HCT116 (cell line): Measurements from ENCODE around the gene PPP6R3. TPM values are rescaled to one million over a fixed set of nuclear protein-coding genes. Genes with fewer than 3 reads are reported as not detected.

Experiments used
- ATAC-seq: fragments of 200-7000 bp; cut with Tn5 transposase; 2 replicates; pipeline ENCODE4 v1.9.1; 2020; ENCODE audit warnings: mild to moderate bottlenecking, moderate library complexity
- BruUV-seq: library from RNA; stranded (reverse); fragments of 400-500 nt; replicated peaks from 2 replicates; lab custom pipeline; 2021; lab: Mats Ljungman, UMichigan
- CTCF ChIA-PET: fragments of 300-600 bp; sonication (Branson Sonifier 250); formaldehyde crosslinking; loops from one replicate; lab custom pipeline; 2021; ENCODE audit warnings: antibody characterized with exemption; lab: Charles Lee
- POLR2A ChIA-PET: fragments of 300-600, 350-600 bp; sonication (Branson Sonifier 250); formaldehyde crosslinking; loops from one replicate; lab custom pipeline; 2021; ENCODE audit warnings: antibody characterized with exemption; lab: Charles Lee
- RAD21 ChIA-PET, 2 experiments: fragments of 300-600 bp; sonication (Branson Sonifier 250); formaldehyde crosslinking; loops; one replicate each; lab custom pipeline; 2023; ENCODE audit warnings: low total read pairs in 2 of 2; ENCODE audit not compliant: uncharacterized antibody in 2 of 2, unreplicated experiment in 2 of 2, low non-redundant PET in 1 of 2; lab: Charles Lee
- DNase-seq: peaks from one replicate; pipeline ENCODE4 v3.0.0-alpha.2; 2010; ENCODE audit warnings: low read depth, low spot score
- H2AFZ ChIP-seq: fragments of 200-600 bp; shearing (Covaris generic), sonication (generic); 2 replicates; pipeline ENCODE4 v1.6.1; 2017; ENCODE audit warnings: low read depth, mixed run types, mixed read lengths, antibody characterized with exemption, low read length; ENCODE audit not compliant: poor library complexity, severe bottlenecking
- H3K27ac ChIP-seq: 2 replicates; pipeline ENCODE4 v1.5.1; 2012; ENCODE audit warnings: low read depth, low read length
- H3K27me3 ChIP-seq: fragments of 200-600 bp; sonication (generic); 2 replicates; pipeline ENCODE4 v1.6.1; 2016; ENCODE audit warnings: mixed run types, low read length, mixed read lengths; ENCODE audit not compliant: insufficient read depth
- H3K36me3 ChIP-seq, 2 experiments: fragments of 200-500 bp in 1 of 2; fragments of 200-600 bp in 1 of 2; sonication (Bioruptor generic) in 1 of 2; sonication (generic) in 1 of 2; 2 replicates each; pipeline versions ENCODE4 v1.5.1 to v1.6.1; 2014 to 2016; ENCODE audit warnings: low read length in 2 of 2, inconsistent platforms in 1 of 2, mixed read lengths in 1 of 2, mixed run types in 1 of 2; ENCODE audit not compliant: insufficient read depth in 2 of 2, control insufficient read depth in 1 of 2
- H3K4me1 ChIP-seq, 2 experiments: fragments of 200-600 bp in 1 of 2; sonication (generic) in 1 of 2; 2 replicates each; pipeline versions ENCODE4 v1.5.1 to v1.6.1; 2012 to 2017; ENCODE audit warnings: low read length in 2 of 2, inconsistent platforms in 1 of 2, mild to moderate bottlenecking in 1 of 2, mixed read lengths in 1 of 2, mixed run types in 1 of 2, moderate library complexity in 1 of 2; ENCODE audit not compliant: insufficient read depth in 2 of 2, control insufficient read depth in 1 of 2
- H3K4me2 ChIP-seq: fragments of 200-600 bp; sonication (generic); 2 replicates; pipeline ENCODE4 v1.6.1; 2017; ENCODE audit warnings: mixed run types, low read length, mixed read lengths
- H3K4me3 ChIP-seq, 2 experiments: fragments of 200-600 bp in 1 of 2; sonication (generic) in 1 of 2; replicated peaks in 1 of 2; 2 replicates each; pipeline ENCODE4 v1.5.1; 2011 to 2016; ENCODE audit warnings: low read length in 2 of 2, control low read depth in 1 of 2, low read depth in 1 of 2, mild to moderate bottlenecking in 1 of 2, mixed read lengths in 1 of 2, mixed run types in 1 of 2
- H3K79me2 ChIP-seq: fragments of 200-600 bp; sonication (generic); 2 replicates; pipeline ENCODE4 v1.6.1; 2017; ENCODE audit warnings: mild to moderate bottlenecking, mixed run types, low read length, moderate library complexity, mixed read lengths; ENCODE audit not compliant: insufficient read depth
- H3K9ac ChIP-seq: fragments of 200-600 bp; sonication (generic); 2 replicates; pipeline ENCODE4 v1.6.1; 2016; ENCODE audit warnings: low read length, mixed read lengths
- H3K9me2 ChIP-seq: fragments of 200-600 bp; sonication (generic), shearing (Covaris generic); 2 replicates; pipeline ENCODE4 v1.6.1; 2017; ENCODE audit warnings: mixed run types, mild to moderate bottlenecking, moderate library complexity; ENCODE audit not compliant: insufficient read depth
- H3K9me3 ChIP-seq, 2 experiments: fragments of 200-500 bp in 1 of 2; fragments of 200-600 bp in 1 of 2; sonication (Bioruptor generic) in 1 of 2; sonication (generic) in 1 of 2; 2 replicates each; pipeline ENCODE4 v1.6.1; 2014 to 2017; ENCODE audit warnings: low read length in 2 of 2, mixed read lengths in 2 of 2, inconsistent platforms in 1 of 2, low read depth in 1 of 2, mild to moderate bottlenecking in 1 of 2, mixed run types in 1 of 2, moderate library complexity in 1 of 2; ENCODE audit not compliant: control insufficient read depth in 1 of 2, insufficient read depth in 1 of 2
- H4K20me1 ChIP-seq: fragments of 200-600 bp; sonication (generic), shearing (Covaris generic); 2 replicates; pipeline ENCODE4 v1.6.1; 2017; ENCODE audit warnings: mixed run types, mild to moderate bottlenecking, moderate library complexity; ENCODE audit not compliant: insufficient read depth
- ATF3 ChIP-seq: IDR thresholded peaks from 2 replicates; pipeline ENCODE4 v1.6.1; 2012
- CBX3 ChIP-seq: IDR thresholded peaks from 2 replicates; pipeline ENCODE4 v1.6.1; 2012; ENCODE audit warnings: low read depth
- ELF1 ChIP-seq: IDR thresholded peaks from 2 replicates; pipeline ENCODE4 v1.6.1; 2012; ENCODE audit warnings: low read depth, borderline replicate concordance
- EZH2phosphoT487 ChIP-seq: fragments of 200-600 bp; IDR thresholded peaks from 2 replicates; pipeline ENCODE4 v1.6.1; 2018; ENCODE audit warnings: antibody characterized with exemption, borderline replicate concordance
- POLR2A ChIP-seq: IDR thresholded peaks from 2 replicates; pipeline ENCODE4 v1.7.0; 2011; ENCODE audit warnings: borderline replicate concordance; ENCODE audit not compliant: insufficient read depth, insufficient read length; ENCODE audit errors: extremely low read depth
- POLR2AphosphoS5 ChIP-seq: IDR thresholded peaks from 2 replicates; pipeline ENCODE4 v1.6.1; 2011; ENCODE audit warnings: mild to moderate bottlenecking, low read depth, low read length, moderate library complexity
- RAD21 ChIP-seq: IDR thresholded peaks from 2 replicates; pipeline ENCODE4 v1.6.1; 2012; ENCODE audit warnings: low read depth, mild to moderate bottlenecking
- REST ChIP-seq: IDR thresholded peaks from 2 replicates; pipeline ENCODE4 v1.6.1; 2012; ENCODE audit warnings: low read depth
- SRF ChIP-seq: IDR thresholded peaks from 2 replicates; pipeline ENCODE4 v1.6.1; 2012; ENCODE audit warnings: low read depth
- TCF7L2 ChIP-seq: IDR thresholded peaks from 2 replicates; pipeline ENCODE4 v1.7.0; 2011; ENCODE audit warnings: borderline replicate concordance, inconsistent platforms; ENCODE audit not compliant: insufficient read depth, insufficient read length; ENCODE audit errors: extremely low read depth
- ZBTB33 ChIP-seq: IDR thresholded peaks from 2 replicates; pipeline ENCODE4 v1.6.1; 2011; ENCODE audit warnings: mild to moderate bottlenecking, low read length, moderate library complexity; ENCODE audit not compliant: insufficient replicate concordance; ENCODE audit errors: extremely low read depth
- ZFX ChIP-seq: fragments of 450-650 bp; IDR thresholded peaks from 2 replicates; pipeline ENCODE4 v1.6.1; 2017
- intact Hi-C: fragments of 100-400 bp; cut with micrococcal nuclease; formaldehyde crosslinking; loops from 2 replicates; pipeline ENCODE4 v1.10.0; 2022
- total RNA-seq: library from RNA; stranded (reverse); gene quantifications from one replicate; pipeline ENCODE4 v1.2.1, GENCODE V29; 2021; ENCODE audit not compliant: unreplicated experiment

PPP6R3 gene
- total RNA-seq, 1 experiment from 2014 or later: 113 TPM

- Histone ChIP-seq H3K9me3 (no peaks in the 10 kb centered on the region), H3K9ac (no peak overlapping the region), H3K4me2 (no peak overlapping the region), H4K20me1 (peaks cover 35% of the 10 kb centered on the region), H3K79me2 (peaks cover 100% of the 10 kb centered on the region), H3K4me1 (no peaks in the 10 kb centered on the region), H2AFZ (no peak overlapping the region), H3K36me3 (no peaks in the 10 kb centered on the region), H3K27ac (no peak overlapping the region), H3K4me3 (no peak overlapping the region), H3K27me3 (no peaks in the 10 kb centered on the region), H3K9me2 (no peaks in the 10 kb centered on the region)
- ATAC-seq (no peak), DNase-seq (no peak)
- no TSS peak for BruUV-seq
- ChIA-PET RAD21 (no interaction called here), POLR2A (no interaction called here), CTCF (no interaction called here)
- intact Hi-C loops: no loop called here
- TF ChIP-seq SRF (no peak), POLR2AphosphoS5 (no peak), ZBTB33 (no peak), ZFX (no peak), TCF7L2 (no peak)
Observed at GRCh38 chr11:68503792-68504191, 43.2 kb downstream of the PPP6R3 start.

- POLR2A ChIA-PET: no interaction called here
- peaks cover 38% of the 10 kb centered on the region for H4K20me1 ChIP-seq
- TF ChIP-seq RAD21: no peak
- no peak for TF ChIP-seq POLR2AphosphoS5
- no peak for TF ChIP-seq POLR2A
- no peak for TF ChIP-seq CBX3
- no peak for TF ChIP-seq ZBTB33
- no peak for TF ChIP-seq EZH2phosphoT487
- no peak for TF ChIP-seq REST
- TF ChIP-seq ATF3: no peak
- TF ChIP-seq ELF1: no peak
Observed at GRCh38 chr11:68504432-68505066, 44.0 kb downstream of the PPP6R3 start.

More at GRCh38 chr11:68504432-68505066, 44.0 kb downstream of the PPP6R3 start:
- H3K79me2 ChIP-seq: peaks cover 100% of the 10 kb centered on the region
- H3K4me2 ChIP-seq: no peak overlapping the region
- no peak overlapping the region for H3K9ac ChIP-seq
- H3K27me3 ChIP-seq: no peaks in the 10 kb centered on the region
- no peak overlapping the region for H3K27ac ChIP-seq
- no peak overlapping the region for H2AFZ ChIP-seq
- ChIA-PET RAD21 (no interaction called here), CTCF (no interaction called here)
- no peaks in the 10 kb centered on the region for H3K36me3 ChIP-seq
- DNase-seq (no peak), ATAC-seq (no peak)
- H3K9me2 ChIP-seq: no peaks in the 10 kb centered on the region
- H3K4me1 ChIP-seq: no peaks in the 10 kb centered on the region
- intact Hi-C loops: no loop called here
- BruUV-seq: no TSS peak
- no peaks in the 10 kb centered on the region for H3K9me3 ChIP-seq
- no peak overlapping the region for H3K4me3 ChIP-seq
